Common myeloid progenitor, CD34-positive (primary cell): ENCODE measurements around the gene DGKB.
"Not testable (repeated sequence)": the region's sequence is repeated elsewhere in the genome, so short reads cannot be mapped to it uniquely, and the experiment has no call there.

ENCODE experiments used
- CTCF ChIA-PET: fragments of 350-600 bp; sonication (Branson Sonifier 250); formaldehyde crosslinking; loops from one replicate; lab custom pipeline; 2021; ENCODE audit warnings: antibody characterized with exemption; lab: Charles Lee
- POLR2A ChIA-PET: fragments of 350-600 bp; sonication (Branson Sonifier 250); formaldehyde crosslinking; loops from one replicate; lab custom pipeline; 2021; ENCODE audit warnings: antibody characterized with exemption; lab: Charles Lee
- DNase-seq, 3 donors: peaks; one replicate each; pipeline versions ENCODE4 v3.0.0 to v3.0.0-alpha.2; 2013
- H3K27ac ChIP-seq, 2 experiments: 1 replicate in 1 of 2; 2 replicates in 1 of 2; pipeline ENCODE4 v1.7.0; 2013; ENCODE audit warnings: inconsistent platforms in 2 of 2, low read length in 2 of 2, mild to moderate bottlenecking in 2 of 2, low read depth in 1 of 2, moderate library complexity in 1 of 2; ENCODE audit not compliant: severe bottlenecking in 2 of 2, insufficient read depth in 1 of 2, poor library complexity in 1 of 2
- H3K27me3 ChIP-seq, 5 experiments: replicated peaks in 2 of 5; 1 replicate in 3 of 5; 2 replicates in 2 of 5; pipeline versions ENCODE4 v1.6.1 to v1.7.0; 2013; ENCODE audit warnings: low read length in 4 of 5, mild to moderate bottlenecking in 2 of 5, moderate library complexity in 2 of 5, inconsistent platforms in 1 of 5; ENCODE audit not compliant: insufficient read depth in 5 of 5, control insufficient read depth in 4 of 5
- H3K36me3 ChIP-seq, 4 experiments: 1 replicate in 2 of 4; 2 replicates in 2 of 4; pipeline versions ENCODE4 v1.6.1 to v1.7.0; 2013; ENCODE audit warnings: low read length in 3 of 4, control low read depth in 1 of 4, mild to moderate bottlenecking in 1 of 4; ENCODE audit not compliant: control insufficient read depth in 4 of 4, insufficient read depth in 4 of 4
- H3K4me1 ChIP-seq, 4 experiments: 1 replicate in 3 of 4; 2 replicates in 1 of 4; pipeline versions ENCODE4 v1.6.1 to v1.7.1; 2013; ENCODE audit warnings: low read length in 3 of 4, mild to moderate bottlenecking in 3 of 4, control low read depth in 1 of 4, inconsistent platforms in 1 of 4, moderate library complexity in 1 of 4; ENCODE audit not compliant: control insufficient read depth in 4 of 4, insufficient read depth in 4 of 4; ENCODE audit errors: control extremely low read depth in 1 of 4
- H3K4me3 ChIP-seq, 7 experiments: 1 replicate in 4 of 7; 2 replicates in 3 of 7; pipeline versions ENCODE4 v1.5.1 to v1.7.0; 2013; ENCODE audit warnings: mild to moderate bottlenecking in 7 of 7, low read length in 6 of 7, moderate library complexity in 6 of 7, inconsistent platforms in 2 of 7, low read depth in 2 of 7, control low read depth in 1 of 7; ENCODE audit not compliant: insufficient read depth in 4 of 7, control insufficient read depth in 1 of 7; ENCODE audit errors: extremely low read depth in 1 of 7
- H3K9me3 ChIP-seq, 5 experiments: 1 replicate in 4 of 5; 2 replicates in 1 of 5; pipeline versions ENCODE4 v1.6.1 to v1.7.1; 2013; ENCODE audit warnings: low read length in 4 of 5, mild to moderate bottlenecking in 2 of 5, inconsistent platforms in 1 of 5, low read depth in 1 of 5, moderate library complexity in 1 of 5; ENCODE audit not compliant: control insufficient read depth in 4 of 5, insufficient read depth in 2 of 5; ENCODE audit errors: control extremely low read depth in 1 of 5
- WGBS: methylation state at CpG from one replicate; pipeline ENCODE4 v1.1.5; 2013; ENCODE audit not compliant: insufficient coverage; 5-methylcytosine and 5-hydroxymethylcytosine counted together

Gene DGKB

DNA sequence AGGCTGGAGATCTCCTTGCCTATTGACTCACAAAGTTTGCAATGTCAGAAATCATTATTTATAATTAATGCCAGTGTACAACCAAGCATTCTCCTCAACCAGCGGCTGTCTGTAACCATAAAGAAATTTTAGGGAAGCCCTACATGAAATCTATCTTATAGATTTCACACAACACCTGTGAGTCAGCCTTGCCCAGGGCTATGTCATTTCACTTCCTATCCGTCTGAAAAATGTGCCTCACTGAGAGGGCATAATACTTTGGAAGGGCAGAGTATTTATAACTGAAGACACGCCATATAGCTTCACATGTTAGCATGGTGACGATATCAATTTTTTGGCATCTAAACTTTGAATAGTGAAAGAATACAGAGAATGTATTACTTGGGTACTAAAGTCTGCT, 616.5 kb downstream of the DGKB start:
- H3K4me1 ChIP-seq, result no peaks in the 10 kb centered on the region
- no peaks in the 10 kb centered on the region for H3K36me3 ChIP-seq
- H3K9me3 ChIP-seq, result no peaks in the 10 kb centered on the region
- no peak overlapping the region for H3K27ac ChIP-seq
- no peak overlapping the region for H3K4me3 ChIP-seq
- CTCF ChIA-PET, result no interaction called here
- POLR2A ChIA-PET, result no interaction called here
- no peak for DNase-seq
- H3K27me3 ChIP-seq, result no peaks in the 10 kb centered on the region
- WGBS, result 67% methylated on average over 3 of the region's 4 CpGs

DNA sequence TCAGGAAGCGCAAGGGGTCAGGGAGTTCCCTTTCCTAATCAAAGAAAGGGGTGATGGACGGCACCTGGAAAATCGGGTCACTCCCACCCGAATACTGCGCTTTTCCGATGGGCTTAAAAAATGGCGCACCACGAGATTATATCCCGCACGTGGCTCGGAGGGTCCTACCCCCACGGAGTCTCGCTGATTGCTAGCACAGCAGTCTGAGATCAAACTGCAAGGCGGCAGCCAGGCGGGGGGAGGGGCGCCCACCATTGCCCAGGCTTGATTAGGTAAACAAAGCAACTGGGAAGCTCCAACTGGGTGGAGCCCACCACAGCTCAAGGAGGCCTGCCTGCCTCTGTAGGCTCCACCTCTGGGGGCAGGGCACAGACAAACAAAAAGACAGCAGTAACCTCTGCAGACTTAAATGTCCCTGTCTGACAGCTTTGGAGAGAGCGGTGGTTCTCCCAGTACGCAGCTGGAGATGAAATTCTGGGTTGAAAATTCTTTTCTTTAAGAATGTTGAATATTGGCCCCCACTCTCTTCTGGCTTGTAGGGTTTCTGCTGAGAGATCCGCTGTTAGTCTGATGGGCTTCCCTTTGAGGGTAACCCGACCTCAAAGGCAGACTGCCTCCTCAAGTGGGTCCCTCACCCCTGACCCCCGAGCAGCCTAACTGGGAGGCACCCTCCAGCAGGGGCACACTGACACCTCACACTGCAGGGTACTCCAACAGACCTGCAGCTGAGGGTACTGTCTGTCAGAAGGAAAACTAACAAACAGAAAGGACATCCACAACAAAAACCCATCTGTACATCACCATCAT, 623.3 kb downstream of the DGKB start:
- H3K4me3 ChIP-seq, H3K9me3 ChIP-seq, H3K36me3 ChIP-seq, H3K27ac ChIP-seq, DNase-seq, CTCF ChIA-PET, H3K4me1 ChIP-seq, POLR2A ChIA-PET, H3K27me3 ChIP-seq: not testable (repeated sequence)
- 29% methylated on average over 11 of the region's 21 CpGs for WGBS

DNA sequence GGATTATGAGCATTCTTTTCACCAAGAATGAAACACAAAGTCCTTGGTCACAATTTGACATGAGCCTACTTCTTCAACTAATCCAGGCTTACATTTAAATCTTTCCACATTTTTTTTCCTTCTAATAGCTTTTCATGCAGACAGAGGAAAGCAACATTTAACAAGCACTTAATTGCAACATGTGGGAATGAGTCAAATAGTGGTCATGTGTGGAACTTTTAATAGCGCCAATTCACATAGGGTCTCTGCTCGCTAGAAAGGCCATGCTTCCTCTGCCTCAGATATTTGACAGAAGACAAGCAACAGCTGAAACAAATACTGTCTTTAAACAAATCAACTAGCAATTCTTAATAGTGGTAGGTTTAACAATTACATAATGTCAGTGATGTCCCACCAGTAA, 627.2 kb downstream of the DGKB start:
- Histone ChIP-seq H3K27me3 (no peaks in the 10 kb centered on the region), H3K27ac (no peak overlapping the region), H3K4me3 (no peak overlapping the region), H3K4me1 (no peaks in the 10 kb centered on the region), H3K9me3 (no peaks in the 10 kb centered on the region), H3K36me3 (no peaks in the 10 kb centered on the region)
- ChIA-PET CTCF (no interaction called here), POLR2A (no interaction called here)
- WGBS, result 100% methylated on average over 2 of the region's 2 CpGs
- DNase-seq, result no peak

DNA sequence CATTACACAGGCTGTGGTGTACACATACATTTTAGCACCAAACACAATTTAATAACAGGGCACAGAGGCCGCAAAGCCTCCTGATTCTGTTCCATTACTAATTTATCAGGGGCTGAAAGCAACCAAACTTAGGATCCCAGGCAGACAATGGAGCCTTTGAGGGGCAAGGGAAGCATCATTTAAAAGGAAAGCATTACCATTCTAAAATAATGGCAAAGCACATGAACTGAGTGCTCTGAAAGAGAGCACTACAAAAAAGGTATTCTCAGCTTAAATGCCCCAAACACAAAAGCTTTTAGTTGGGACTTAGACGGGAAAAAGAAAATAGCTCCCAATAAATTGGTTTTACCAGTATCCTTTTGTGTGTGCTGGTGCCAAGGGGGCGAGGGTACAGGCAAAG, 631.1 kb downstream of the DGKB start:
- ChIA-PET CTCF (no interaction called here), POLR2A (no interaction called here)
- Histone ChIP-seq H3K36me3 (no peaks in the 10 kb centered on the region), H3K27me3 (no peaks in the 10 kb centered on the region), H3K4me3 (no peak overlapping the region), H3K27ac (no peak overlapping the region), H3K9me3 (no peaks in the 10 kb centered on the region), H3K4me1 (no peaks in the 10 kb centered on the region)
- WGBS, result 94% methylated on average over 2 of the region's 3 CpGs
- DNase-seq, result no peak

DNA sequence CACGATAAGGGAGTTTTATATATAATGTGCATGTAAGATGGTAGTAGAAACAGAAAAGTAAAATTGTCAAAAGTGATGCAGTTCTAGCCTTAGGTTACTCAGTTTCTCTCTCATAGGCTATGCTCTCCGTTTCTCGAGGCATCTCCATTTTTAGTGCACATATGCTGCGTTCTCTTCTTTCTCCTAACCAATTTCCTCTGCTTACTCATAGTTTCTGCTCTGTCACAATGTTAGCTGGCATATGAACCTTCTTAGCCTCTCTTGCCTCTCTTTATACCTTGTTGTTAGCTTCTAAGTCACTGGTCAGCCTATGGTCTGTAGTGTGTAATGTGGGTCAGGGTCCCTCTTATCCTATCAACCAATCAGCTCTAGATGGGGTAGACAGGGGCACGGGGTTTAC, 632.5 kb downstream of the DGKB start:
- 58% methylated on average over 3 of the region's 5 CpGs for WGBS
- Histone ChIP-seq H3K9me3 (no peaks in the 10 kb centered on the region), H3K27ac (no peak overlapping the region), H3K4me3 (no peak overlapping the region), H3K27me3 (no peaks in the 10 kb centered on the region), H3K36me3 (no peaks in the 10 kb centered on the region), H3K4me1 (no peaks in the 10 kb centered on the region)
- no peak for DNase-seq
- ChIA-PET POLR2A (no interaction called here), CTCF (no interaction called here)

DNA sequence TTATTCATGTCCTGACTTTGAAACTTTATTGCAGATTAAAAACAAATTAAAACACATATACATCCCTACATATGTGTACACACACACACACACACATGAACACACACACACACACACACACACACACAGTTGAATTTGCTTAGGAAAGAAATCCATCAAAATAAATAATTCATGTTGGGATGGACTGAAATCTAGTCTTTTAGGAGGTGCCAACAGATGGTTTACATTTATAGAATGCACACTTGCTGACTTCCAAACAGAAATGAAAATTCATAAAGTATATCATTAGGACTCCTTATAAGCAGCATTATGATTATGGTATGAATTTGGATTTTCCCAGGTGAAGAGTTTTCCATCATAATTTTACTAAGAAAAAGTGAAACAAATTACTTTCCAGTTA, 642.5 kb downstream of the DGKB start:
- POLR2A ChIA-PET, result no interaction called here
- Histone ChIP-seq H3K27me3 (no peaks in the 10 kb centered on the region), H3K36me3 (no peaks in the 10 kb centered on the region), H3K27ac (no peak overlapping the region), H3K9me3 (no peaks in the 10 kb centered on the region), H3K4me3 (no peak overlapping the region), H3K4me1 (no peaks in the 10 kb centered on the region)
- no peak for DNase-seq
- CTCF ChIA-PET, result no interaction called here

DNA sequence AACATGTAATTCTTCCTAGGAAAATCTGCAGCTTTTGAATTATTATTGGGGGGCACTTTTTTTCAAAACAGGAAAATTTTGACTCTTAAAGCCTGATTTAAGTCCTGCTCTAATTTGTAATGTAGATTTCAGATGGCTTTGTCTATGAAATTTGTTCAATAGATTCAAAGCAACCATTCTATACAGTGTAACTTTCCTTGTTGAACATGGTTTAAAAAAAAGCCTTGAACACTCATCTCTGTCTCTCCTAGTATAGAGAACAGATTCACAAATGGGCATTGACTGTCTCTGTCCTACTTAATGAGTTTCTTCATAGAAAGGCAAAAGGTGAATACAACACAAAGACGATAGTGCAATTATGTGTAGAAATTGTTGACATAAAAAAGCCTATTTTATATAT, 643.7 kb downstream of the DGKB start:
- no peaks in the 10 kb centered on the region for H3K27me3 ChIP-seq
- no peaks in the 10 kb centered on the region for H3K9me3 ChIP-seq
- no peak for DNase-seq
- no peaks in the 10 kb centered on the region for H3K4me1 ChIP-seq
- no peaks in the 10 kb centered on the region for H3K36me3 ChIP-seq
- H3K4me3 ChIP-seq, result no peak overlapping the region
- WGBS, result no CpG with 5 or more reads among the region's 1 CpG
- CTCF ChIA-PET, result no interaction called here
- POLR2A ChIA-PET, result no interaction called here
- no peak overlapping the region for H3K27ac ChIP-seq
